ENCODE data around the gene VSTM2A. TPM values are rescaled to one million over a fixed set of nuclear protein-coding genes. Genes with fewer than 3 reads are reported as not detected.

Gene VSTM2A
- total RNA-seq, 3 donors from 2014 or later (not counting 1 experiment from before 2014, with no cell fraction given): not detected

- no peak overlapping the region for H3K4me3 ChIP-seq (ENCODE audit: low read length)
- Mint-ChIP-seq H3K27me3 (ENCODE audit: low read depth in 2 of 2) (no peaks in the 10 kb centered on the region), H3K4me3 (no peak overlapping the region), H3K9me3 (peaks cover 16 to 23% of the 10 kb centered on the region in 2 donors), H3K4me1 (no peaks in the 10 kb centered on the region), H3K27ac (no peak overlapping the region), H3K36me3 (peaks cover 8% of the 10 kb centered on the region)
- WGBS (ENCODE audit: insufficient coverage): 86% methylated on average over 14 of the region's 15 CpGs
- no peaks in the 10 kb centered on the region for H3K27me3 ChIP-seq (ENCODE audit: control insufficient read depth, insufficient read depth, low read length)
- H3K27ac ChIP-seq (ENCODE audit: low read length): no peak overlapping the region
- no peak for DNase-seq
- intact Hi-C loops (cut with micrococcal nuclease): no loop called here
- TF ChIP-seq CTCF (IDR thresholded peaks at IDR 0.05): no peak
- no peaks in the 10 kb centered on the region for H3K4me1 ChIP-seq (ENCODE audit: control insufficient read depth, insufficient read depth, low read length)
- no peaks in the 10 kb centered on the region for H3K36me3 ChIP-seq (ENCODE audit: control insufficient read depth, insufficient read depth, low read length)
- no peak for ATAC-seq
- no peaks in the 10 kb centered on the region for H3K9me3 ChIP-seq (ENCODE audit: control insufficient read depth, insufficient read depth, low read length)
Observed at GRCh38 chr7:54591404-54592386, 49.5 kb downstream of the VSTM2A start.

- Mint-ChIP-seq H3K27ac (no peak overlapping the region), H3K4me3 (no peak overlapping the region), H3K4me1 (no peaks in the 10 kb centered on the region), H3K9me3 (peaks cover 17 to 19% of the 10 kb centered on the region in 2 donors), H3K36me3 (no peaks in the 10 kb centered on the region), H3K27me3 (ENCODE audit: low read depth in 2 of 2) (no peaks in the 10 kb centered on the region)
- no peaks in the 10 kb centered on the region for H3K27me3 ChIP-seq (ENCODE audit: control insufficient read depth, insufficient read depth, low read length)
- TF ChIP-seq CTCF (IDR thresholded peaks at IDR 0.05): no peak
- peaks cover 6% of the 10 kb centered on the region for H3K9me3 ChIP-seq (ENCODE audit: control insufficient read depth, insufficient read depth, low read length)
- 88% methylated on average over 2 of the region's 2 CpGs for WGBS (ENCODE audit: insufficient coverage)
- H3K4me3 ChIP-seq (ENCODE audit: low read length): no peak overlapping the region
- DNase-seq (no peak), ATAC-seq (no peak)
- no peak overlapping the region for H3K27ac ChIP-seq (ENCODE audit: low read length)
- no peaks in the 10 kb centered on the region for H3K36me3 ChIP-seq (ENCODE audit: control insufficient read depth, insufficient read depth, low read length)
- intact Hi-C loops (cut with micrococcal nuclease): no loop called here
- no peaks in the 10 kb centered on the region for H3K4me1 ChIP-seq (ENCODE audit: control insufficient read depth, insufficient read depth, low read length)
Observed at GRCh38 chr7:54596747-54597146, 54.6 kb downstream of the VSTM2A start.

- DNase-seq (no peak), ATAC-seq (no peak)
- no peaks in the 10 kb centered on the region for H3K4me1 Mint-ChIP-seq
- peaks cover 8 to 12% of the 10 kb centered on the region in 2 donors for H3K9me3 Mint-ChIP-seq
- H3K27ac Mint-ChIP-seq: no peak overlapping the region
- no peaks in the 10 kb centered on the region for H3K27me3 Mint-ChIP-seq (ENCODE audit: low read depth in 2 of 2)
- Histone ChIP-seq H3K9me3 (ENCODE audit: control insufficient read depth, insufficient read depth, low read length) (no peaks in the 10 kb centered on the region), H3K4me3 (ENCODE audit: low read length) (no peak overlapping the region), H3K27ac (ENCODE audit: low read length) (no peak overlapping the region), H3K36me3 (ENCODE audit: control insufficient read depth, insufficient read depth, low read length) (no peaks in the 10 kb centered on the region), H3K4me1 (ENCODE audit: control insufficient read depth, insufficient read depth, low read length) (no peaks in the 10 kb centered on the region), H3K27me3 (ENCODE audit: control insufficient read depth, insufficient read depth, low read length) (no peaks in the 10 kb centered on the region)
- no peak for TF ChIP-seq CTCF (IDR thresholded peaks at IDR 0.05)
- intact Hi-C loops (cut with micrococcal nuclease): no loop called here
- H3K4me3 Mint-ChIP-seq: no peak overlapping the region
- WGBS (ENCODE audit: insufficient coverage): 91% methylated on average over 2 of the region's 2 CpGs
- peaks cover 13% of the 10 kb centered on the region for H3K36me3 Mint-ChIP-seq
Observed at GRCh38 chr7:54615537-54615936, 73.4 kb downstream of the VSTM2A start.

Other genes with a start within 250 kb of the VSTM2A start
- gene SEC61G, start 216.8 kb downstream of the VSTM2A start, total RNA-seq: 10 to 100 TPM; 38.4 to 54.1 (median 41.0) TPM